SK-N-SH (cell line): Measurements from ENCODE around the gene BUB1. TPM values are rescaled to one million over a fixed set of nuclear protein-coding genes. Genes with fewer than 3 reads are reported as not detected.

Experiments used
- CTCF ChIA-PET: fragments of 300-600, 350-600 bp; formaldehyde crosslinking; extraction: SDS; loops from one replicate; lab custom pipeline; 2021; lab: Yijun Ruan, JAX
- POLR2A ChIA-PET: fragments of 350-600 bp; sonication (Branson Sonifier 250); formaldehyde crosslinking; extraction: SDS; loops from one replicate; lab custom pipeline; 2020; ENCODE audit warnings: antibody characterized with exemption, inconsistent platforms; lab: Yijun Ruan, JAX
- DNase-seq: peaks from one replicate; pipeline ENCODE4 v3.0.0; 2012
- H2AFZ ChIP-seq: fragments of 200-600 bp; sonication (generic); 2 replicates; pipeline ENCODE4 v1.8.1; 2016; ENCODE audit warnings: antibody characterized with exemption, mild to moderate bottlenecking, low read depth
- H3F3A ChIP-seq: fragments of 200-600 bp; sonication (generic); replicated peaks from 2 replicates; pipeline ENCODE3; 2016; ENCODE audit warnings: antibody characterized with exemption, mild to moderate bottlenecking; ENCODE audit not compliant: insufficient read depth
- H3K27ac ChIP-seq, 2 experiments: fragments of 200-500 bp in 1 of 2; fragments of 200-600 bp in 1 of 2; sonication (Bioruptor generic) in 1 of 2; sonication (generic), shearing (Covaris generic) in 1 of 2; 2 replicates each; pipeline versions ENCODE4 v1.5.1 to v1.6.1; 2014 to 2016; ENCODE audit warnings: low read depth in 2 of 2, inconsistent platforms in 1 of 2, low read length in 1 of 2, mild to moderate bottlenecking in 1 of 2, mixed read lengths in 1 of 2
- H3K27me3 ChIP-seq: fragments of 200-600 bp; sonication (generic), shearing (Covaris generic); 2 replicates; pipeline ENCODE4 v1.6.1; 2016; ENCODE audit warnings: mixed run types; ENCODE audit not compliant: insufficient read depth
- H3K36me3 ChIP-seq, 2 experiments: fragments of 200-500 bp in 1 of 2; fragments of 200-600 bp in 1 of 2; sonication (Bioruptor generic) in 1 of 2; sonication (generic) in 1 of 2; replicated peaks in 1 of 2; 2 replicates each; pipeline versions ENCODE3 to v1.5.1; 2014 to 2016; ENCODE audit warnings: low read length in 1 of 2, mild to moderate bottlenecking in 1 of 2; ENCODE audit not compliant: insufficient read depth in 2 of 2, control insufficient read depth in 1 of 2
- H3K4me1 ChIP-seq, 2 experiments: fragments of 200-500 bp in 1 of 2; fragments of 200-600 bp in 1 of 2; sonication (Bioruptor generic) in 1 of 2; sonication (generic), shearing (Covaris generic) in 1 of 2; 2 replicates each; pipeline versions ENCODE4 v1.5.1 to v1.6.1; 2014 to 2016; ENCODE audit warnings: low read depth in 1 of 2, low read length in 1 of 2, mixed run types in 1 of 2; ENCODE audit not compliant: insufficient read depth in 2 of 2, control insufficient read depth in 1 of 2
- H3K4me2 ChIP-seq: fragments of 200-600 bp; sonication (generic), shearing (Covaris generic); 2 replicates; pipeline ENCODE4 v1.6.1; 2017; ENCODE audit warnings: mixed run types
- H3K4me3 ChIP-seq, 2 experiments: fragments of 200-500 bp in 1 of 2; fragments of 200-600 bp in 1 of 2; sonication (Bioruptor generic) in 1 of 2; sonication (generic), shearing (Covaris generic) in 1 of 2; 2 replicates each; pipeline versions ENCODE4 v1.5.1 to v1.8.1; 2014 to 2016; ENCODE audit warnings: low read depth in 2 of 2, inconsistent platforms in 1 of 2, low read length in 1 of 2, mild to moderate bottlenecking in 1 of 2, mixed read lengths in 1 of 2, moderate library complexity in 1 of 2
- H3K79me2 ChIP-seq: fragments of 200-600 bp; sonication (generic); 2 replicates; pipeline ENCODE4 v1.8.1; 2017; ENCODE audit warnings: mild to moderate bottlenecking; ENCODE audit not compliant: insufficient read depth
- H3K9ac ChIP-seq: fragments of 200-600 bp; sonication (generic); 2 replicates; pipeline ENCODE4 v1.6.1; 2017; ENCODE audit warnings: mixed run types
- H3K9me2 ChIP-seq: fragments of 200-600 bp; sonication (generic); 2 replicates; pipeline ENCODE4 v1.6.1; 2017; ENCODE audit warnings: mixed run types
- H3K9me3 ChIP-seq: fragments of 200-600 bp; sonication (generic); 2 replicates; pipeline ENCODE4 v1.6.1; 2017; ENCODE audit warnings: mixed run types, mild to moderate bottlenecking, moderate library complexity
- H4K20me1 ChIP-seq: fragments of 200-600 bp; sonication (generic); 2 replicates; pipeline ENCODE4 v1.6.1; 2017; ENCODE audit warnings: mild to moderate bottlenecking, mixed run types; ENCODE audit not compliant: insufficient read depth
- CHD2 ChIP-seq: fragments of 150-350 bp; IDR thresholded peaks from 2 replicates; pipeline ENCODE4 v1.6.1; 2018; ENCODE audit warnings: low read length; ENCODE audit not compliant: partially characterized antibody
- CTCF ChIP-seq: fragments of 200-600 bp; sonication (generic); IDR thresholded peaks from 2 replicates; pipeline ENCODE4 v1.6.1; 2017; ENCODE audit warnings: antibody characterized with exemption, mild to moderate bottlenecking, moderate library complexity
- EP300 ChIP-seq, 2 experiments: IDR thresholded peaks; 2 replicates each; pipeline versions ENCODE4 v1.4.0 to v1.6.1; 2012; ENCODE audit warnings: borderline replicate concordance in 1 of 2, low read depth in 1 of 2, low read length in 1 of 2
- FOXJ3 ChIP-seq: sonication (generic); formaldehyde crosslinking; IDR thresholded peaks from 2 replicates; pipeline ENCODE4 v1.5.1; 2020; ENCODE audit warnings: mild to moderate bottlenecking, missing genetic modification reagents
- FOXM1 ChIP-seq: IDR thresholded peaks from 2 replicates; pipeline ENCODE4 v1.4.0; 2012; ENCODE audit warnings: low read depth, mild to moderate bottlenecking
- GABPA ChIP-seq: IDR thresholded peaks from 2 replicates; pipeline ENCODE4 v1.4.0; 2012; ENCODE audit warnings: low read depth, mild to moderate bottlenecking
- MAX ChIP-seq: IDR thresholded peaks from 2 replicates; pipeline ENCODE4 v1.4.0; 2012; ENCODE audit warnings: low read depth
- MXI1 ChIP-seq: IDR thresholded peaks from 2 replicates; pipeline ENCODE4 v1.6.1; 2012; ENCODE audit warnings: mild to moderate bottlenecking, low read depth, low read length, improper control_type of control experiment
- NFIC ChIP-seq: IDR thresholded peaks from 2 replicates; pipeline ENCODE4 v1.4.0; 2012; ENCODE audit warnings: borderline replicate concordance
- NRF1 ChIP-seq: IDR thresholded peaks from 2 replicates; pipeline ENCODE4 v1.6.1; 2012; ENCODE audit warnings: low read depth, mild to moderate bottlenecking, low read length
- PBX3 ChIP-seq: IDR thresholded peaks from 2 replicates; pipeline ENCODE4; 2012
- RCOR1 ChIP-seq: fragments of 150-350 bp; IDR thresholded peaks from 2 replicates; pipeline ENCODE4 v1.6.1; 2017; ENCODE audit warnings: antibody characterized with exemption, low read length
- REST ChIP-seq: IDR thresholded peaks from 2 replicates; pipeline ENCODE4 v1.6.1; 2012; ENCODE audit warnings: mild to moderate bottlenecking, low read depth, low read length, moderate library complexity
- RFX5 ChIP-seq: IDR thresholded peaks from 2 replicates; pipeline ENCODE4 v1.6.1; 2012; ENCODE audit warnings: mild to moderate bottlenecking, improper control_type of control experiment, low read length
- RXRA ChIP-seq: IDR thresholded peaks from 2 replicates; pipeline ENCODE4 v1.4.0; 2012; ENCODE audit warnings: low read depth, mild to moderate bottlenecking, borderline replicate concordance
- SMC3 ChIP-seq: IDR thresholded peaks from 2 replicates; pipeline ENCODE4 v1.6.1; 2012; ENCODE audit warnings: low read depth, low read length, improper control_type of control experiment
- TEAD4 ChIP-seq: IDR thresholded peaks from 2 replicates; pipeline ENCODE4 v1.4.0; 2012; ENCODE audit warnings: mild to moderate bottlenecking, borderline replicate concordance; ENCODE audit not compliant: insufficient read depth
- USF1 ChIP-seq: IDR thresholded peaks from 2 replicates; pipeline ENCODE4 v1.4.0; 2012; ENCODE audit warnings: low read depth, borderline replicate concordance
- YY1 ChIP-seq: IDR thresholded peaks from 2 replicates; pipeline ENCODE4 v1.4.0; 2012; ENCODE audit warnings: low read depth, mild to moderate bottlenecking
- WGBS: methylation state at CpG from one replicate; pipeline ENCODE4 v1.1.6; 2017; ENCODE audit warnings: low lambda C conversion rate; 5-methylcytosine and 5-hydroxymethylcytosine counted together
- polyA plus RNA-seq, 3 experiments: library from polyadenylated mRNA; depleted of rRNA; stranded (reverse); fragments of >200 nt; gene quantifications; 2 replicates each; pipeline ENCODE4 v1.2.3, GENCODE V29; 2012

Gene BUB1
- polyA plus RNA-seq, 1 of the 3 experiments (the other 2 are of a cell fraction), result 9.0 TPM

- H3K9ac ChIP-seq, result no peak overlapping the region
- H3K36me3 ChIP-seq, result no peaks in the 10 kb centered on the region
- no peaks in the 10 kb centered on the region for H3K79me2 ChIP-seq
- DNase-seq, result no peak
- CTCF ChIA-PET, result interaction anchor here (1.5 kb wide), 1 partner anchor 11 kb away, joined by 3 read pairs; no protein-coding TSS in a partner anchor
- H3K4me1 ChIP-seq, result no peaks in the 10 kb centered on the region
- peaks cover 15% of the 10 kb centered on the region for H3K27me3 ChIP-seq
- no peaks in the 10 kb centered on the region for H4K20me1 ChIP-seq
- POLR2A ChIA-PET, result no interaction called here
- no peaks in the 10 kb centered on the region for H3K9me2 ChIP-seq
- H3K4me2 ChIP-seq, result no peak overlapping the region
- H3K9me3 ChIP-seq, result no peaks in the 10 kb centered on the region
- TF ChIP-seq MXI1, result no peak
- TF ChIP-seq EP300 (IDR thresholded peaks at IDR 0.05; ENCODE audit: borderline replicate concordance in 1 of 2, low read depth in 1 of 2, low read length in 1 of 2), result no peak
- no peak for TF ChIP-seq CTCF
- TF ChIP-seq FOXM1, result no peak
- TF ChIP-seq MAX, result no peak
- TF ChIP-seq NRF1, result no peak
- no peak for TF ChIP-seq YY1
- TF ChIP-seq CHD2, result no peak
- TF ChIP-seq RCOR1, result no peak
- TF ChIP-seq TEAD4, result no peak
- TF ChIP-seq NFIC, result no peak
- no peak for TF ChIP-seq FOXJ3
- no peak for TF ChIP-seq SMC3
- TF ChIP-seq PBX3, result no peak
- TF ChIP-seq GABPA, result no peak
- no peak for TF ChIP-seq RFX5
- TF ChIP-seq REST, result no peak
- TF ChIP-seq USF1, result no peak
- TF ChIP-seq RXRA, result no peak
- no peak overlapping the region for H3K27ac ChIP-seq
- H3K4me3 ChIP-seq, result no peak overlapping the region
- no peak overlapping the region for H2AFZ ChIP-seq
- 34% methylated on average over 3 of the region's 3 CpGs for WGBS
- no peaks in the 10 kb centered on the region for H3F3A ChIP-seq
Observed at GRCh38 chr2:110716959-110717645, 39.2 kb upstream of the BUB1 start.
